HepG2 (cell line): ENCODE measurements around the gene TM9SF3.

ENCODE experiments used
- HNRNPUL1 ChIP-seq: fragments of 200-400 bp; formaldehyde crosslinking; IDR thresholded peaks from 2 replicates; pipeline ENCODE4 v1.6.1; 2017; ENCODE audit warnings: low read depth, mild to moderate bottlenecking, low read length, moderate library complexity
- REST ChIP-seq, 2 experiments: IDR thresholded peaks; 2 replicates each; pipeline ENCODE4 v1.6.1; 2011 to 2012; ENCODE audit warnings: low read length in 2 of 2, borderline replicate concordance in 1 of 2, low read depth in 1 of 2, mild to moderate bottlenecking in 1 of 2, moderate library complexity in 1 of 2
- ZBTB42 ChIP-seq: sonication (generic); formaldehyde crosslinking; IDR thresholded peaks from 2 replicates; pipeline ENCODE4 v1.5.0; 2020; ENCODE audit warnings: mild to moderate bottlenecking, missing genetic modification reagents
- ZNF143 ChIP-seq: sonication (generic); formaldehyde crosslinking; IDR thresholded peaks from 2 replicates; pipeline ENCODE4 v1.4.0; 2020; ENCODE audit warnings: missing genetic modification reagents
- ZNF564 ChIP-seq: sonication (generic); formaldehyde crosslinking; IDR thresholded peaks from 2 replicates; pipeline ENCODE4 v1.8.1; 2023; ENCODE audit warnings: mild to moderate bottlenecking, missing genetic modification reagents

- TF ChIP-seq ZBTB42 (CRISPR knock-in tag) = no peak
- TF ChIP-seq HNRNPUL1 = no peak
- TF ChIP-seq ZNF564 (CRISPR knock-in tag) = no peak
- TF ChIP-seq REST (IDR thresholded peaks at IDR 0.05; ENCODE audit: borderline replicate concordance in 1 of 2, low read depth in 1 of 2, low read length in 2 of 2) = no peak
- no peak for TF ChIP-seq ZNF143 (CRISPR knock-in tag)
Measured at GRCh38 chr10:96478355-96478754, 108.5 kb downstream of the TM9SF3 start.
